ENCODE data around the gene ISLR2.

Gene ISLR2

GRCh38 chr15:74179101-74179841 is 48.9 kb downstream of the ISLR2 start:
- DNase-seq = no peak

DNA sequence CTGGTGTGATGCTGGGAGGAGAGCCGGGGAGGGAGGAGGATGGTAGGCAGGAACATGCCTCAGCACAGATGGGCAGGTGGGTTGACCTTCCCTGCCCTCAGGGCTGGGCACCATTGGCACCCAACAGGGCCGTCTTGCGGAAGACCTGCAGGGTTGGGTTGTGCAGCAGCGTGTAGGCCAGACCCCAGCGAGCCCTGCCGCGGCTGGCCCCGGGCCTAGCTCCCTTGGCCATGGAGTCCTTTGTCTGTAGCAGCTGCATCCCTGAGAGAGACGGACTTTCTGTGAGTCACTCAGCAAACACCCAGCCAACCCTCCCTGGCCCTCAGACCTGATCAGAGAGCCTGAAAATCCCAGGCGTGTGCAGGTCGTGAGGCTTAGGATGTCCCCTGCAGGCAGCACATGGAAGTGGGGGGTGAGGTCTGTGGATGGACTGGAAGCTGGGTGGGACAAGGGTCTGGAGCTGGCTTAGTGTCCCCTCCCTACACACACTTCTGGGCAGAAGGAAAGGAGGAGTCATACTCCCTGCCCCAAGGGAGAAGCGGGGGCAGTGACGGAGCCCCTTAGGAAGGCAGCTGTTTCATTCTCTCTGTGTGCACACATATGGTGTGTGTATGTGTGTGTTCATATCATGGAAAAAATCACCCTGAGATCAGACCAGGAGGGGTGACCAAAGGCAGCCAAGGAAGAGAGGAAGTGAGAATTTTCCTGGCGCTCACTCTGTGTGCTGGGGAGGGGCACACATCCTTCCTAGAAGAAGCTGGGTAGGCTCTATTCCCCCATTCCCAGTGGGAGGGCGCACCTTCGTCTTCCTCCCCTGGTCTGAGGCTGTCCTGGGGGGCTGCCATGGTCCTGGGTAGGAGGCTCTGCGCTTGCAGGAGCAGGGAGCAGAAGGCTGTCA is 49.8 kb downstream of the ISLR2 start:
- no peak for DNase-seq

DNA sequence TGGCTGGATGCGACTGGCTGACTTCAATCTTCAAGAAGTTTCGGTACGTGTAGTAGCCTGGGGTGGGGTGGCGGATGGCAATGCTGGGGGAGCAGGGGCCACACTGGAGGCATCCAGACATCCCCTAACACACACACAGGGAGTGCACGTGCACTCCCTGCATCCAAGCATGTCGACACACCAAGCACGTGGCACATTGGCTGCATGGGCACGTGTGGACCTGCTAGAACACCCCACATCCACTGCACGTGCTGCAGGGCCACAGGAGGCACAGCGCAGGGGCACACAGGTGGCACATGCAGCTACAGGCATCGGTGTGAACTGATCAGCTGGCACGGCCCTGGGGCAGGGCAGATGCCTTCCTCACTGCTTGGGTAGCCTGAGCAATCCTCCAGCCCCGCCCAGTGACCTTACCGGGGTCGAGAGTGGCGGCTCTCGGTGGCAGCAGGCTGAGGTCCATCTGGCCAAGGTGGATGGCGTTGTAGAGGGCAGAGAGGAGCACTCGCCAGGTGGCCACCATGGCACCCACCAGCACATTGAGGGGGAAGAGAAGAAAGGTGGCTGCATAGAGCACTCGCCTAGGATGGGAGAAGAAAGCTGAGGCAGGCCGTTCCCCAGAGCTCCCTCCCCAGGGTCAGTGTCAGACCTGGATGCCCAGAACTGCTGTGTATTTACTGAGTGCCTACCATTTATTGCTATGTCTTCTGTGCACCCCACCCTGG is 50.7 kb downstream of the ISLR2 start:
- DNase-seq = no peak

DNA sequence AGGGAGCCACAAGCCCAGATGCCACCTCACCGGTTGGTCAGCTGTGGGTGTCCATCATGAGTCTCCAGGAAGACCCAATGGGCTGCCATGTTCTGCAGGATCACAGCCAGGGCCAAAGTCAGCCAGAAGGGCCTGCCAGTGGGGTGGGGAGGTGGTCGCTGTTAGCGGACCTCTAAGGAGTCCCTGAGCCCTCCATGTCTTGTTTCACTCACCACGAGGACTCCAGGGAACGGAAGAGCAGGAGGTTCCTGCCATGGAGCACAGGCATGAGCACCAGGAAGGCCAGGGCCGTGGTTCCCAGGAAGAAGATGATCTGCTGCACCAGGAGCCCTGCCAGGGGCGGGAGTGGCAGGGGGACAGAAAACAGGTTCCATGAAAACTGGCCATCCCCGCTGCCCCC is 51.7 kb downstream of the ISLR2 start:
- DNase-seq = no peak

DNA sequence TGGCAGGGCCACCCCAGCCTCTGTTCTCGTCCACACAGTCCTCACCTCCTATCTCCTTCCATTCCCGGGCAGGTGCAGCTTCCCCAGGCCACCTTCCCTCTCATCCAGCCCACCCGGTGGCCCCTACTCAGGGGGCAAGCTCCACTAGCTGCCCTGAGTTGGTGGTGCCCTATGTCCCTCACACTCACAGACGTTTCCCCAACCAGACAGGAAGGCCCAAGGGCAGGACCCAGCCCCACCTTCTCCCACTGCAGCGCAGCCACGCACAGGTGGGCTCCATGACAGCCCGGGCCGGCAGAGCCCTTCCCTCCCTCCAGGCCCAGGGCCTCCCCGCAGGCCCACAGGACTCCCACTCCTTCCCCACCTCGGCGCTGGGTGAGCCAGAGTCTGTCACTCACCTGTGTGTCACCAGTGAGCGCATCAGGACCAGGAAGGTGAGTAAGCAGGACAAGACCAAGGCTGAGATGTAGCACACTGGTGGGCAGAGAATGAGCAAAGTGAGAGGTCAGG is 54.3 kb downstream of the ISLR2 start:
- no peak for DNase-seq

GRCh38 chr15:74185710-74186348 is 55.4 kb downstream of the ISLR2 start:
- DNase-seq = no peak
